Measurements from ENCODE around the gene WDR3. TPM values are rescaled to one million over a fixed set of nuclear protein-coding genes. Genes with fewer than 3 reads are reported as not detected.
A peak's percentile ranks its signal among the peaks of the same experiment; 100 is the strongest.

The WDR3 gene
- total RNA-seq = 10 to 100 TPM; 28.8 to 36.2 TPM

DNA sequence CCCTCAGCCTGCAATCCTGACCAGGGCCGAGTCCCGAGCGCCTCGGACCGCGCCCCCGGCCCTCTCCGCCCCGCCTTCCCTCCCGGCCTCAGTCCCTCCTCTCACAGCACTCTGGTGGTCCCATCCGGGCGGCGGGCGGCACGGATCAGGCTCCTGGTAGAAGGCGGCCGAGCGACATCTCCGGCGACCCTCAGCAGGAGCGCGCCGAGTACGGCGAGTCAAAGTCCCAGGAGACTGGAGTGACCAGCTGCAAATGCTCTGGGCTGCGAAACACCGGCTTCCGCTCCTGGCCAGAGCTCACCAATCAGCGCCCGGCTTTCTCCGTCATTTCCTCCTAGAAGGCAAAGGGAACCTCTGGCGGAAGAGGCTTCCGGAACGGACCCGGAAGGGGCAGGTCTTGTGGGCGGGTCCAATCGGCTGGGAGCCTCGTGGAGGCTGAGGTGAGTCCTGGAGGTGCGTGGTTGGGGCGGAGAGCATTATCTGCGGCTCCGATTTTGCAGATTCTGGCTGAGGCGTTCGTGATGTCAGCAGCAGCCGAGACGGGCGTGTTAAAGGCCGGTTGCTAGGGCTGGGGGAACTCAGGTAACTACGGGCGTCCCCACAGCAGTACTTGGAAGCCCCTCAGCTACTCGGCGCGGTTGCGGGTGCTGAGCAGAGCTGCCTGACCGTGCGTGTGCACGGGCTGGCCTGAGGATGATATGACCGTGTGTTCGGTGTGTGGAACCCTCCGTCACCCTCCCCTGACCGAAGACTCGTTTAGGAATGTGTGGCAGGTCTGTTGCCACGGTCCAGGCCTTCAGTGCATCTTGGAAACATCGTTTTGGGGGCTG lies at the start of gene WDR3, which contains the start of gene GDAP2:
Gene WDR3, plus strand, starts transcription at position 397 of the 830 bp plus-strand sequence. CDS start 3,581 bp downstream, outside the sequence.
Gene GDAP2, minus strand, starts transcription at position 279 of the 830 bp plus-strand sequence. CDS start 9,264 bp downstream, outside the sequence.
- Mint-ChIP-seq H3K36me3 (ENCODE audit: insufficient read depth in 2 of 2) (peaks cover 5 to 15% of the 10 kb centered on the region in 2 donors), H3K27ac (peak within 1 kb of the TSS; percentile 89), H3K9me3 (no peaks in the 10 kb centered on the region), H3K4me1 (ENCODE audit: low read depth) (peaks cover 63% of the 10 kb centered on the region), H3K4me3 (peak within 1 kb of the TSS; percentile 97 to 99), H3K27me3 (ENCODE audit: low read depth) (no peaks in the 10 kb centered on the region)
- DNase-seq (peak; percentile 97 to 98), ATAC-seq (replicated peaks in 1 of 2) (peak; percentile 95 to 98)

DNA sequence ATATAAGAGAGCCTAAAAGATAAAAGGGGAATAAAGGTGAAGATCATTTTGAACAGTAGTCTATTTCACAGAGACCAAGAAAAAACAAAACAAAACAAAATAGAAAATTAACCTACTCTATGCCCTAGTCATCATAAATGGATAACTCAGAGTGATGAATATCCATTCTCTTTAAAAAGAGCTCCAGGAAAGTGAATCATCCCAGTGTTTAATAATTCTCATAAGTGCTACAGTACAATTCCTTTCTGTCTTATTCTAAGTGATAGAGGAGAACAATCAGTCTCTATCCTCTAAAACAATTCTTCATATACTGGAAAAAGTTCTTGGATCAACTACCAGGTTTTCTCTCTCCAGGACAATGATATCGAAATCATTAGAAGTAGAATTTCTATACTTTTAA lies 45.9 kb upstream of the WDR3 start:
- DNase-seq = no peak
- Mint-ChIP-seq H3K9me3 (no peaks in the 10 kb centered on the region), H3K27me3 (ENCODE audit: low read depth) (no peaks in the 10 kb centered on the region), H3K27ac (no peak overlapping the region), H3K36me3 (ENCODE audit: insufficient read depth in 2 of 2) (peaks cover 1 to 4% of the 10 kb centered on the region in 2 donors), H3K4me3 (no peak overlapping the region), H3K4me1 (ENCODE audit: low read depth) (no peaks in the 10 kb centered on the region)
- ATAC-seq (replicated peaks in 1 of 2) = no peak

DNA sequence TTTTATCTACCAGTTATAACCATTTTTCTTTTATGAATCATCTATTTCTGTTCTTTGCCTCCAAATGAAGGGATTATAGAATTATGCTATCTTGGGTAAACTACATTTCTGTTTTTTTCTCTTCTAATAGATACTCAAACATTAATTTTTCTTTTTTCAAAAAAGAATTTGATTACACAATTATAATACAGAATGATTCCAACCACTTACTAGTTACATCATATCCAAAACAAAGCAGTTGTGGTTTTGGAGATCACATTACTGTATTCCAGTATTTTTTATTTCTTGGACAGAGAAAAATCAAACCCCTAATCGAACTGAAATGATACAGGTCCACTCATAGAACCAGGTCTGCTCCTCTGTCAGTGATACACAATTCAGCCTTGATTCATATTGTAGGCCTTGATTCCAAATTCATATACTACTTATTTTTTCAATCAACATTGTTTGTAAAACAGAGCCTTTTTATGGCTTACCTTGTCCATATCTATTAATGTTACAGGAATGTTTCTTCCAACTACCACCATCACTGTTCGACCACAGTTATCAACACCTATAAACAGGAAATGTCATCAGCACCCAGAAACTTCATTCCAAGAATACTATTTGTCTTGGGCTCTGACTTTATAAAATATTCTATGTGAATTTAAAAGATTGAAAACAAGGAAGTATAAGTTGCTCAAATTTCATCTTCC lies 43.3 kb upstream of the WDR3 start:
- H3K27ac Mint-ChIP-seq = peak overlapping the region; percentile 85
- H3K4me1 Mint-ChIP-seq (ENCODE audit: low read depth) = no peaks in the 10 kb centered on the region
- no peaks in the 10 kb centered on the region for H3K36me3 Mint-ChIP-seq (ENCODE audit: insufficient read depth in 2 of 2)
- H3K9me3 Mint-ChIP-seq = no peaks in the 10 kb centered on the region
- no peaks in the 10 kb centered on the region for H3K27me3 Mint-ChIP-seq (ENCODE audit: low read depth)
- no peak overlapping the region for H3K4me3 Mint-ChIP-seq
- ATAC-seq (replicated peaks in 1 of 2) (no peak), DNase-seq (no peak)

DNA sequence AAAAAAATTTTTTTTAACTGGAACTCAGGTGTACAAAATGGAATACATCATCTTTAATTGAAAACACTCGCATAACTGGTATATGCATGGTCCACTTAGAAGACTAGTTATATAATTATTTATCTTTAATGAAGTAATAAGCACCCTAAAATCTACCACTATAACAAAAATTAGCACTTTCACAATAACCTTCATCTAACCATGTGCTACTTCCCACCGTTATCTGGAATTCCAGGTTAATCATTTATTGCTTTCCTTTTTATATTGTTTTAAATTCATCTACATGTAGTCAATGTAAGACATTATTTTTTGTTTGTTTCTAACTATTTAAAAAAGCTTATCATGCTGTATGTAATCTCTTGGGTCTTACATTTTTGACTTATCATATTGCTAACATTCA lies 39.1 kb upstream of the WDR3 start:
- no peak for DNase-seq
- Mint-ChIP-seq H3K4me3 (no peak overlapping the region), H3K27ac (no peak overlapping the region), H3K4me1 (ENCODE audit: low read depth) (peaks cover 2% of the 10 kb centered on the region), H3K36me3 (ENCODE audit: insufficient read depth in 2 of 2) (peaks cover 0 to 1% of the 10 kb centered on the region in 2 donors), H3K9me3 (no peaks in the 10 kb centered on the region), H3K27me3 (ENCODE audit: low read depth) (no peaks in the 10 kb centered on the region)
- no peak for ATAC-seq (replicated peaks in 1 of 2)

DNA sequence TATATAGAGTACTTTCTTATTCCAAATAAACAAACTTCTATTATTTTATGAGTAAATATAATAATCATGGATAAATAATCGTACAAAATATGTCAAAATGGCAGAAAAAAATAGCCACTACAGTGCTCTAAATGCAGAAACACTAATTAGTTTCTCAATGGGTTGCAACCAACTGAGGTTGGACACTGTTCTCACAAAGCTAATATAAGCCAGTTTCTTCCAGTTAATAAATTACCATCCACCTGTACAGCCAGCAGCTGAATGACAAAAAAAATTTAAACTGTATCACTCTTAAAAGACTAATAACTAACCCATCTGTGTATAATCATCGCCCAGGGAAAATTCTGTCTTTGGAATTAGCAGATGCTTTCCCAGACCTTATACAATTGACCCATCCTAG lies 37.0 kb upstream of the WDR3 start:
- H3K27me3 Mint-ChIP-seq (ENCODE audit: low read depth) = no peaks in the 10 kb centered on the region
- H3K9me3 Mint-ChIP-seq = no peaks in the 10 kb centered on the region
- ATAC-seq (replicated peaks in 1 of 2) (no peak), DNase-seq (no peak)
- no peak overlapping the region for H3K4me3 Mint-ChIP-seq
- peaks cover 0 to 4% of the 10 kb centered on the region in 2 donors for H3K36me3 Mint-ChIP-seq (ENCODE audit: insufficient read depth in 2 of 2)
- H3K27ac Mint-ChIP-seq = no peak overlapping the region
- H3K4me1 Mint-ChIP-seq (ENCODE audit: low read depth) = peaks cover 5% of the 10 kb centered on the region

DNA sequence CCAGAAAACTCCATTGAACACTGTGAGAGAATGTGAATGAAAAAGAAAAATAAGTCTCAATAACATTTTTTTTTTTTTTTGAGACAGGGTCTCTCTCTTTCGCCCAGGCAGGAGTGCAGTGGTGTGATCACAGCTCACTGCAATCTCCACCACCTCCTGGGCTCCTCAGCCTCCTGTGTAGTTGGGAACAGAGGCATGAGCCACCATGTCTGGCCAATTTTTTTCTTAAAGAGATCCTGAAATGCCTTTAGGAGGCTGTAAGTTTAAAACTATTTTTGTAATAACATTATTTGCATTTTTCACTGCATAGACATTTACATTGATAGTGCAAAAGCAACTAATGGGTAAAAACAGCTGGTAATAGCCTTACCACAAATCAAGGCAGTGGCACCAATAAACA lies 35.5 kb upstream of the WDR3 start:
- Mint-ChIP-seq H3K27me3 (ENCODE audit: low read depth) (no peaks in the 10 kb centered on the region), H3K27ac (no peak overlapping the region), H3K4me3 (no peak overlapping the region), H3K9me3 (no peaks in the 10 kb centered on the region), H3K36me3 (ENCODE audit: insufficient read depth in 2 of 2) (peaks cover 0 to 4% of the 10 kb centered on the region in 2 donors), H3K4me1 (ENCODE audit: low read depth) (peaks cover 5% of the 10 kb centered on the region)
- DNase-seq (no peak), ATAC-seq (replicated peaks in 1 of 2) (no peak)

DNA sequence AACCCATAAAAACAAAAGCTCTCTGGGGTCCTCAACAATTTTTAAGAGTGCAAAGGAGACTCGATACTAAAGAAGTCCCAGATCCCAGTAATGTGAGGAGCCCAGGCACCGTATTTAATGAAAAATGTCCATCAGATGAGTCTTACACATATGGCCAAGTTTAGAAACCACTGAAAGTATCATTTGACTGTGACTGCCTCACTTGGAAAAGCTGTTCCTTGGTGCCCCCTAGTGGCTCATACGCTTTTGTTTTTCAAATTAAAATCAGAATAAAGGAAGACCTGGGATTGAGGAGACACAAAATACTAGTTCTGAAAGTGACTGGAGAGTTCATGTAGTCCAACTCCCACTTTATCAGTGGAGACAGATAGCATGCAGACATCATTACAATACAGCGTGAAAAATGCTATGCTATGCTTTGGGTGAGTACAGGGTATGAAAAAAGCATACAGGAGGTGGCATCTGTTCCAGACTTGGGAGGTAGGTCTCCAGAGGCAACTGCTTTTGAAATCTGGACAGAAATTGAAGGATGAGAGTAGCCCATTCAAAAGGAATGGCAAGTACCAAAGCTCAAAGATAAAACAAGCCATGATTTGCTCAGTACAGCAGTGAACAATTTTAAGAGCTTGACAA lies 33.9 kb upstream of the WDR3 start:
- Mint-ChIP-seq H3K4me1 (ENCODE audit: low read depth) (peaks cover 5% of the 10 kb centered on the region), H3K27ac (peak overlapping the region; percentile 85), H3K9me3 (no peaks in the 10 kb centered on the region), H3K36me3 (ENCODE audit: insufficient read depth in 2 of 2) (peaks cover 2 to 4% of the 10 kb centered on the region in 2 donors), H3K4me3 (no peak overlapping the region), H3K27me3 (ENCODE audit: low read depth) (no peaks in the 10 kb centered on the region)
- peak; percentile 71 to 74 for DNase-seq
- ATAC-seq (replicated peaks in 1 of 2) = peak; percentile 88 to 92

DNA sequence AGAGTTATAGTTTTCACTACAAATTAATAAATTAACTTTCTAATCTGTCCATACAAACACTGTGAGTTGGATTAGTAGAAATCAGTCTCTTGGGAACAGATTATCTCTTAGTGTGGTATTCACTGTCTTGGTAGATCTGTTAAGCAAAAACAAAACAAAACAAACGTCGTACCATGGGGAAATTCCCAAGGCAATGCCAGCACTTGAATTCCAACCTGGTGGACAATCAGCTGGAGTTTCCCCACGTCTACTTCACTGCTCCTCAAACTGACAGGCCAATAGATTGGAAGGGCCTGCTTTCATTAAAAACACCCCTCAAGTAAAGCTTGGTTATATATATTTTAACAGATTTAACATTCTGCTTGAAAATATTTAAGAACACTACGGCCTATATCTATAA lies 32.0 kb upstream of the WDR3 start:
- no peak for ATAC-seq (replicated peaks in 1 of 2)
- Mint-ChIP-seq H3K27me3 (ENCODE audit: low read depth) (no peaks in the 10 kb centered on the region), H3K4me3 (no peak overlapping the region), H3K4me1 (ENCODE audit: low read depth) (peaks cover 5% of the 10 kb centered on the region), H3K27ac (no peak overlapping the region), H3K9me3 (no peaks in the 10 kb centered on the region), H3K36me3 (ENCODE audit: insufficient read depth in 2 of 2) (peaks cover 6 to 8% of the 10 kb centered on the region in 2 donors)
- no peak for DNase-seq

DNA sequence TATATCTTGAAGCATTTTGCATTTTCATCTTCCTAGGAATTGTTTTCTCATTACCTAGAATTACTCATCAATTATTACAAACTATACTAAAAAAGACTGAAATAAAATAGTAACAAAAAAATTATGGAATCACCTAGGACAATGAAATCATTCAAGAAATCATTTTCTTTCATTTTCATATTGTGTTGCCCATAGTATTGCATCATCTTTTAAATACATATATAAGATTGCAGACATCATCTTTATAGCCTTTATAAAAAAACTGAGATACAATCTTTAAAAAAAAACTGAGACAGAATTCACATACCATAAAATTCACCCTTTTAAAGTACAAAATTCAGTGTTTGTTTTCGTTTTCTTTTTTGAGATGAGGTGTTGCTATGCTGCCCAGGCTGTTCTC lies 29.7 kb upstream of the WDR3 start:
- Mint-ChIP-seq H3K36me3 (ENCODE audit: insufficient read depth in 2 of 2) (peaks cover 6 to 10% of the 10 kb centered on the region in 2 donors), H3K27me3 (ENCODE audit: low read depth) (no peaks in the 10 kb centered on the region), H3K4me3 (no peak overlapping the region), H3K9me3 (no peaks in the 10 kb centered on the region), H3K27ac (peak overlapping the region; percentile 45), H3K4me1 (ENCODE audit: low read depth) (peaks cover 5% of the 10 kb centered on the region)
- no peak for ATAC-seq (replicated peaks in 1 of 2)
- no peak for DNase-seq

DNA sequence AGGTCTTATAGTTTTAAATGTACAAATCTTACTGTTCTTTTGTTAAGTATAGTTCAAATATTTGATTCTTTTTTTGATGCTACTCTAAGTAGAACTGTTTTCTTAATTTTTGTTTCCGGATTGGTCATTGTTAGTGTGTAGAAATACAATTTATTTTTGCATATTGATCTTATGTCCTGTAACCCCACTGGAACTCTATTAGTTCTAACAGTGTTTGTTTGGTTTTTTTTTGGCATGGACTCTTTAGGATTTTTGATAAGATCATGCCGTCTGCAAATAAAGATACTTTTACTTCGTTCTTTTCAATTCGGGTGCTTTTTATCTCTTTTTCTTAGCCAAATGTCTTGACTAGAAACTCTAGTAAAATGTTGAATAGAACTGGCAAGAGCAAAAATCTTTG lies 26.6 kb upstream of the WDR3 start:
- peaks cover 4 to 13% of the 10 kb centered on the region in 2 donors for H3K36me3 Mint-ChIP-seq (ENCODE audit: insufficient read depth in 2 of 2)
- ATAC-seq (replicated peaks in 1 of 2) = no peak
- DNase-seq = no peak
- H3K27ac Mint-ChIP-seq = peak overlapping the region; percentile 56
- H3K4me3 Mint-ChIP-seq = no peak overlapping the region
- no peaks in the 10 kb centered on the region for H3K27me3 Mint-ChIP-seq (ENCODE audit: low read depth)
- H3K9me3 Mint-ChIP-seq = no peaks in the 10 kb centered on the region
- H3K4me1 Mint-ChIP-seq (ENCODE audit: low read depth) = no peaks in the 10 kb centered on the region

DNA sequence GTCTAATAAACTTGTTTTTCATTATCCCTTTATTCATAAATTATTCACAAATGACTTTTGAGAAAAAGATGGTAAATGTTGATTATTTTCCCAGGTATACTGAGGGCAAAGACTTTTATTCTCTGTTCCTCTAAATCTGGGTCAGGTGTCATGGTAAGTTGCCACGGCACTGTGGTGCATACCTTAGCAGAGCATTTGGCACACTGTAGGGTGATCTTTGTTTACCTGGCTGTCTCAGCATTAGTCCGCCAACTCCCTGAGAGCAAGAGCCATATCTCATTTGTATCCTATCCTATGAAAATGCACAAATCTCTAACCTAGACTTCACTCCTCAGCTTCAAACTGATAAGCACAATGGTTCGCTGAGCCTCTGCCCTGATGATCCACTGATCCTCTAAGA lies 25.1 kb upstream of the WDR3 start:
- H3K9me3 Mint-ChIP-seq = no peaks in the 10 kb centered on the region
- H3K4me1 Mint-ChIP-seq (ENCODE audit: low read depth) = no peaks in the 10 kb centered on the region
- H3K36me3 Mint-ChIP-seq (ENCODE audit: insufficient read depth in 2 of 2) = peaks cover 5 to 13% of the 10 kb centered on the region in 2 donors
- no peak overlapping the region for H3K4me3 Mint-ChIP-seq
- no peak overlapping the region for H3K27ac Mint-ChIP-seq
- no peaks in the 10 kb centered on the region for H3K27me3 Mint-ChIP-seq (ENCODE audit: low read depth)
- ATAC-seq (replicated peaks in 1 of 2) = no peak
- no peak for DNase-seq

DNA sequence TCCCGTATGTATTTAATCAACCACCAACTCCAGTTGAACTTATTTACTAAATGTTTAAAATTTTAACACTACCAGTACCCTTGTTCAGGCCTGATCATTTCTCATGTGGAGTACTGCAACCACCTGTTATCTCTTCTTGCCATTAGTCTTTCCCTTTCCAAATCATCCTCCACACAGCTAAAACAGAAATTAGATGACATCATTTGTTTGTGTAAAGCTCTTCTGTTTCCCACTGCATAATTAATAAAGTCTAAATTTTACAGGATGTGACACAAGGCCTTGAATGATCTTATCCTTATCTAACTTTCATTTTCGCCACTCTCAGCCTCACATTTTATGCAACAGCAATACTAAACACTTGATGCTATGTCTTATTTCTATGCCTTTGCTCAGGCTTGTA lies 24.5 kb upstream of the WDR3 start:
- ATAC-seq (replicated peaks in 1 of 2) = no peak
- Mint-ChIP-seq H3K4me3 (no peak overlapping the region), H3K4me1 (ENCODE audit: low read depth) (no peaks in the 10 kb centered on the region), H3K27ac (peak overlapping the region; percentile 79), H3K27me3 (ENCODE audit: low read depth) (no peaks in the 10 kb centered on the region), H3K9me3 (no peaks in the 10 kb centered on the region), H3K36me3 (ENCODE audit: insufficient read depth in 2 of 2) (peaks cover 5 to 11% of the 10 kb centered on the region in 2 donors)
- DNase-seq = no peak

DNA sequence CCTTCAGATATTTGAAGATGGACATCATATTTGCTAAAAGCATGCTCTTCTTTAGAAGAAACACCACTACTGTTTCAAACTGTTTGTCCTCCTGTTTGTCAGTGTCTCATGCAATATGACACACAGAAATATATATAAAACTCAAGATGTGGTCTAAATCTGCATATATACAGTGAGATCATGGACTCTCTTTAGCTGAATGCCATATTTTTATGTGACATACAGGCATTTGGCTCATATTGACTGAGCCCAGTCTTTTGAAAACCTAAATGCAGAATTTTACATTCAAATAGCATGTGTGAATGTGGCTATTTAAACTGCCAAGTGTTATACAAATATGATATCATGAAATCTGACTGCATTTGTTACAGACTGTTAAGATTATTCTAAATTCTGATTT lies 18.5 kb upstream of the WDR3 start:
- peaks cover 8 to 13% of the 10 kb centered on the region in 2 donors for H3K36me3 Mint-ChIP-seq (ENCODE audit: insufficient read depth in 2 of 2)
- no peaks in the 10 kb centered on the region for H3K9me3 Mint-ChIP-seq
- no peaks in the 10 kb centered on the region for H3K4me1 Mint-ChIP-seq (ENCODE audit: low read depth)
- ATAC-seq (replicated peaks in 1 of 2) (no peak), DNase-seq (no peak)
- no peak overlapping the region for H3K4me3 Mint-ChIP-seq
- no peak overlapping the region for H3K27ac Mint-ChIP-seq
- H3K27me3 Mint-ChIP-seq (ENCODE audit: low read depth) = no peaks in the 10 kb centered on the region

Data from activated T-cell treated with anti-CD3 and anti-CD28 coated beads, Interleukin-2, amount 50 U/mL, for 72 hours (primary cell).